ENCODE data around the gene TBCD.
A peak's percentile ranks its signal among the peaks of the same experiment; 100 is the strongest.

The TBCD gene

DNA sequence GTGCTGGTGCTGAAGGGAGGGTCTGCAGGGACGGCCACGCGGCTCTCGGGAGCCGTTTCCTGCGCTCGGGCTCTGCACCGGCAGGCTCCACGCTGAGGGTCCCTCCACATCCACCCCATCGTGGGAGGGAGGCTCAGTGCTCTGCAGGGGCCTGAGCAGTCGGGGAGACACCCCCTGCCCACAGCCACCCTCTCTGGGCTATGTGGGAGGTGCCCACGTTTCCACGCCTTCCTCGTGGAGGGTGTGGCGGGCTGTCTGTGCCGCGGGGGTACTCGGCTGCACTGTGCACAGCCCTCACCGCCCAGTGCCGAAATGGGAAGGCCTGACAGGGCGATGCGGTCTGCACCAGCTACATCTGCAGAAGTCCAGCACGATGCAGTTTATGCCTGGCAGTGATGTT is 113.4 kb downstream of the TBCD start:
- TF ChIP-seq CTCF (IDR thresholded peaks at IDR 0.05), result no peak
- DNase-seq (ENCODE audit: low spot score), result no peak
- Histone ChIP-seq H3K27ac (no peak overlapping the region), H3K4me3 (no peak overlapping the region)

DNA sequence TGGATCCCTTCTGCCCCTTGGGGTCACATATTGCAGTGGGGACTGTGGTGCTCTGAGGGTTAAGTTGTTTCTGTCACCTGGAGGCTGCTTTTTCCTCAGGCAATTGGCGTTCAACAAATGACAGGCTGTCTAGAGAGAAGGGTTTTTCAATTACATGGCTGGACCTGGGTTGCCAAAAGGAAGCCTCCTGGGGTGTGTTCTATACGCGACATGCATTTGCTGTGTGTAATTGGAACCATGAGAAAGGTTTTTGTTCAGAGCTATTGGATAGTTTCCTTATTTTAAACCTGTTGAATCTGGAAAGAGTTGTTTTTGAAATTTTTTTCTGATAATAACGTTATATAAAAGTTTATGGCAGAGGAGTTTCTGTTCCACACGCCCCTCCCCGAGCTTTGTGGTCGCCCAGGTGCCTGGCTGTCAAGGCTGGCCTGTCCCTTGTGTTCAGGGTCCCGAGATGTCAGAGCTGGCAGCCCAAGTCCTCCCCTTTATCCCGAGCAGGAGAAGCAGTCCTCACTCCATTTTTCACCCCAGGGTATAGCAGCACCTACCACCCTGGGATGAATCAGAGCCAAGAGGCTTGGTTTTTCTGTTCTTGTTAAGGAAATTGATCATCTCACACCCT is 114.0 kb downstream of the TBCD start:
- DNase-seq (ENCODE audit: low spot score), result no peak
- H3K4me3 ChIP-seq, result no peak overlapping the region
- no peak overlapping the region for H3K27ac ChIP-seq
- TF ChIP-seq CTCF (IDR thresholded peaks at IDR 0.05), result no peak

DNA sequence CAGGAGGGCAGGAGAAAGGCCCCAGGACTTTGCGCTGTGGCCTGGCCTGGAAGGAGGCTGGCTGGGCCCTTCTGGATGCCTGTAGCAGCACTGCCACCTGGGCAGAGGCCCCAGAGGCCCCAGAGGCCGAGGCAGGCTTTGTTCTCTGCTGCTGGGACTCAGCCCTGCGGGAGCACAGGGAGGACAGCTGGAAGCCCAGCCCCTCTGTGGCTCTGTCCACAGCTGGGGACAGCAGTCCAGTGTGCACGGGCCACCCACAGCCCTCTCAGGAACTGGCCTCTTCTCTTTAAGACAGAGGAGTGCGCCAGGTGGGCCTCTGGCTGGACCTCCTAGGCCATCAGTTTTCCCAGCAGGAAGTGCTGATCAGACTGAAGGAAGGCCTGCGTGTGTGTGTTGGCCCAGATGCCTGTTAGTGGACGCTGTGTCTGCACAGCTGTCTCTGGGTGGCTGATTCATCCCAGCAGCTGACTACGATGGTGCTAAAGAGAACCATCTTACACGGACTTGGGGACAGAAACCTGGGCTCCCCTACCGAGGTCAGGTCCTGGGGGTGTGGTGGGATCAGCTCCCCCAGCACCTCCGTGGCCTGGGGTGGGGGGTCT is 114.8 kb downstream of the TBCD start:
- peak overlapping the region in 1 of 2 donors; percentile 31 for H3K27ac ChIP-seq

GRCh38 chr17:82867763-82868325 is 116.0 kb downstream of the TBCD start:
- TF ChIP-seq CTCF (IDR thresholded peaks at IDR 0.05), result no peak
- Histone ChIP-seq H3K27ac (no peak overlapping the region), H3K4me3 (no peak overlapping the region)
- no peak for DNase-seq (ENCODE audit: low spot score)

More for the DNA sequence above, 114.8 kb downstream of the TBCD start:
- H3K4me3 ChIP-seq, result no peak overlapping the region
- TF ChIP-seq CTCF (IDR thresholded peaks at IDR 0.05), result no peak
- DNase-seq (ENCODE audit: low spot score), result no peak

GRCh38 chr17:82868715-82869131 is 116.9 kb downstream of the TBCD start:
- DNase-seq (ENCODE audit: low spot score), result no peak
- Histone ChIP-seq H3K27ac (no peak overlapping the region), H3K4me3 (no peak overlapping the region)
- TF ChIP-seq CTCF (IDR thresholded peaks at IDR 0.05), result no peak

- no peak overlapping the region for H3K4me3 ChIP-seq
- no peak for TF ChIP-seq CTCF (IDR thresholded peaks at IDR 0.05)
- DNase-seq (ENCODE audit: low spot score), result no peak
- H3K27ac ChIP-seq, result no peak overlapping the region
These were observed 117.7 kb downstream of the TBCD start for GRCh38 chr17:82869536-82869935.

GRCh38 chr17:82870091-82870491 is 118.2 kb downstream of the TBCD start:
- TF ChIP-seq CTCF (IDR thresholded peaks at IDR 0.05), result no peak
- no peak for DNase-seq (ENCODE audit: low spot score)
- no peak overlapping the region for H3K4me3 ChIP-seq
- H3K27ac ChIP-seq, result no peak overlapping the region
